Measurements from ENCODE around the gene CHRNB2.

Gene CHRNB2

GRCh38 chr1:154582885-154583284 lies 15.3 kb downstream of the CHRNB2 start:
- DNase-seq: no peak

GRCh38 chr1:154583773-154584172 lies 16.2 kb downstream of the CHRNB2 start:
- DNase-seq: no peak

- DNase-seq: no peak
Observed at GRCh38 chr1:154584267-154584994, 16.9 kb downstream of the CHRNB2 start.

- no peak for DNase-seq
Observed at GRCh38 chr1:154586231-154586630, 18.7 kb downstream of the CHRNB2 start.

- DNase-seq: no peak
Observed at GRCh38 chr1:154586641-154587040, 19.1 kb downstream of the CHRNB2 start.

GRCh38 chr1:154589780-154590179 lies 22.2 kb downstream of the CHRNB2 start:
- DNase-seq: no peak

- DNase-seq: no peak
Observed at GRCh38 chr1:154590756-154591155, 23.2 kb downstream of the CHRNB2 start.

- DNase-seq: no peak
Observed at GRCh38 chr1:154591206-154591605, 23.6 kb downstream of the CHRNB2 start.

GRCh38 chr1:154593390-154593789 lies 25.8 kb downstream of the CHRNB2 start:
- DNase-seq: no peak

GRCh38 chr1:154594811-154595210 lies 27.2 kb downstream of the CHRNB2 start:
- no peak for DNase-seq

- no peak for DNase-seq
Observed at GRCh38 chr1:154595621-154596020, 28.0 kb downstream of the CHRNB2 start.

- no peak for DNase-seq
Observed at GRCh38 chr1:154598871-154599635, 31.5 kb downstream of the CHRNB2 start.

- no peak for DNase-seq
Observed at GRCh38 chr1:154599658-154600057, 32.1 kb downstream of the CHRNB2 start.

GRCh38 chr1:154603317-154603716 lies 35.7 kb downstream of the CHRNB2 start:
- DNase-seq: no peak

- no peak for DNase-seq
Observed at GRCh38 chr1:154605534-154605933, 38.0 kb downstream of the CHRNB2 start.

GRCh38 chr1:154607106-154607608 lies 39.6 kb downstream of the CHRNB2 start:
- no peak for DNase-seq

GRCh38 chr1:154607609-154608396 lies 40.2 kb downstream of the CHRNB2 start, which contains the start of gene ADAR:
Gene ADAR (minus strand): TSS chr1:154608186. CDS start chr1:154608006, 180 bp downstream.
- DNase-seq: peak; percentile 45

- DNase-seq: peak; percentile 27
Observed at GRCh38 chr1:154608397-154609270, 41.1 kb downstream of the CHRNB2 start.

GRCh38 chr1:154609398-154610380 lies 42.1 kb downstream of the CHRNB2 start:
- DNase-seq: no peak

- DNase-seq: no peak
Observed at GRCh38 chr1:154611150-154611862, 43.7 kb downstream of the CHRNB2 start.
